ENCODE data around the gene RPS6KC1. TPM values are rescaled to one million over a fixed set of nuclear protein-coding genes. Genes with fewer than 3 reads are reported as not detected.

Gene RPS6KC1
- total and polyA plus RNA-seq, 9 of the 15 experiments (the other 6 are each of a cell fraction or from before 2014, with no cell fraction given): 4.3 to 34.6 (median 20.9) TPM

DNA sequence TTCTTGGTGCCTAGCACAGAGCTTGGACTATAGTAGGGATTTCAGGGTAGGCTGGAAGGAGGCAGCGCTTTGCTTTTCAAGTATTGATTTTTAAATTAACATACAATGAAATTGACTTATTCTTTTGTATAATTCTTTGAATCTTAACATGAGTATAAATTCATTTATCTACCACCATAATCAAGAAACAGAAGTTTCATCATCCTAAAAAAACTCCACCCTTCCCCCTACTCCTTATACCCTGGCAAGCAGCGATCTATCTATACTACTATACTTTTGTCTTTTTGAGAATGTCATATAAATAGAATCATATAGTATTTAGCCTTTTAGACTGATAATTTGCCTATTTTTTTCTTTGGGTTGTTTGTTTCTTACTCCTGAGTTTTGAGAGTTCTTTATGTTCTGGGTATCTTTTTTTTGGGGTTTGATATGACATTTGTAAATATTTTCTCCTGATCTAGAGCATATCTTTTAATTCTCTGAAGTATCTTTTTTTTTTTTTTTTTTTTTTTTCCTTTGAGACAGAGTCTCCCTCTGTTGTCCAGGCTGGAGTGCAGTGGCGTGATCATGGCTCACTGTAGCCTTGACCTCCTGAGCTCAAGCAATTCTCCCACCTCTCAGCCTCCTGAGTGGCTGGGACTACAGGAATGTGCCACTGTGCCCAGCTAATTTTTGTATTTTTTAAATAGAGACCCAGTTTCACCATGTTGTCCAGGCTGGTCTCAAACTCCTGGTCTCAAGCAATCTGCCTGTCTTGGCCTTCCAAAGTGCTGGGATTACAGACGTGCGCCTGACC lies 6.4 kb downstream of the RPS6KC1 start (continued):
- no peak for TF ChIP-seq SMARCC2 (IDR thresholded peaks at IDR 0.05; ENCODE audit: low read depth)
- TF ChIP-seq, protein P1, sequence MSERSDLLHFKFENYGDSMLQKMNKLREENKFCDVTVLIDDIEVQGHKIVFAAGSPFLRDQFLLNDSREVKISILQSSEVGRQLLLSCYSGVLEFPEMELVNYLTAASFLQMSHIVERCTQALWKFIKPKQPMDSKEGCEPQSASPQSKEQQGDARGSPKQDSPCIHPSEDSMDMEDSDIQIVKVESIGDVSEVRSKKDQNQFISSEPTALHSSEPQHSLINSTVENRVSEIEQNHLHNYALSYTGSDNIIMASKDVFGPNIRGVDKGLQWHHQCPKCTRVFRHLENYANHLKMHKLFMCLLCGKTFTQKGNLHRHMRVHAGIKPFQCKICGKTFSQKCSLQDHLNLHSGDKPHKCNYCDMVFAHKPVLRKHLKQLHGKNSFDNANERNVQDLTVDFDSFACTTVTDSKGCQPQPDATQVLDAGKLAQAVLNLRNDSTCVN (CRISPR knock-in tag; IDR thresholded peaks at IDR 0.05): no peak
- no peak for TF ChIP-seq ZNF12 (CRISPR knock-in tag; IDR thresholded peaks at IDR 0.05)
- TF ChIP-seq, protein P2, sequence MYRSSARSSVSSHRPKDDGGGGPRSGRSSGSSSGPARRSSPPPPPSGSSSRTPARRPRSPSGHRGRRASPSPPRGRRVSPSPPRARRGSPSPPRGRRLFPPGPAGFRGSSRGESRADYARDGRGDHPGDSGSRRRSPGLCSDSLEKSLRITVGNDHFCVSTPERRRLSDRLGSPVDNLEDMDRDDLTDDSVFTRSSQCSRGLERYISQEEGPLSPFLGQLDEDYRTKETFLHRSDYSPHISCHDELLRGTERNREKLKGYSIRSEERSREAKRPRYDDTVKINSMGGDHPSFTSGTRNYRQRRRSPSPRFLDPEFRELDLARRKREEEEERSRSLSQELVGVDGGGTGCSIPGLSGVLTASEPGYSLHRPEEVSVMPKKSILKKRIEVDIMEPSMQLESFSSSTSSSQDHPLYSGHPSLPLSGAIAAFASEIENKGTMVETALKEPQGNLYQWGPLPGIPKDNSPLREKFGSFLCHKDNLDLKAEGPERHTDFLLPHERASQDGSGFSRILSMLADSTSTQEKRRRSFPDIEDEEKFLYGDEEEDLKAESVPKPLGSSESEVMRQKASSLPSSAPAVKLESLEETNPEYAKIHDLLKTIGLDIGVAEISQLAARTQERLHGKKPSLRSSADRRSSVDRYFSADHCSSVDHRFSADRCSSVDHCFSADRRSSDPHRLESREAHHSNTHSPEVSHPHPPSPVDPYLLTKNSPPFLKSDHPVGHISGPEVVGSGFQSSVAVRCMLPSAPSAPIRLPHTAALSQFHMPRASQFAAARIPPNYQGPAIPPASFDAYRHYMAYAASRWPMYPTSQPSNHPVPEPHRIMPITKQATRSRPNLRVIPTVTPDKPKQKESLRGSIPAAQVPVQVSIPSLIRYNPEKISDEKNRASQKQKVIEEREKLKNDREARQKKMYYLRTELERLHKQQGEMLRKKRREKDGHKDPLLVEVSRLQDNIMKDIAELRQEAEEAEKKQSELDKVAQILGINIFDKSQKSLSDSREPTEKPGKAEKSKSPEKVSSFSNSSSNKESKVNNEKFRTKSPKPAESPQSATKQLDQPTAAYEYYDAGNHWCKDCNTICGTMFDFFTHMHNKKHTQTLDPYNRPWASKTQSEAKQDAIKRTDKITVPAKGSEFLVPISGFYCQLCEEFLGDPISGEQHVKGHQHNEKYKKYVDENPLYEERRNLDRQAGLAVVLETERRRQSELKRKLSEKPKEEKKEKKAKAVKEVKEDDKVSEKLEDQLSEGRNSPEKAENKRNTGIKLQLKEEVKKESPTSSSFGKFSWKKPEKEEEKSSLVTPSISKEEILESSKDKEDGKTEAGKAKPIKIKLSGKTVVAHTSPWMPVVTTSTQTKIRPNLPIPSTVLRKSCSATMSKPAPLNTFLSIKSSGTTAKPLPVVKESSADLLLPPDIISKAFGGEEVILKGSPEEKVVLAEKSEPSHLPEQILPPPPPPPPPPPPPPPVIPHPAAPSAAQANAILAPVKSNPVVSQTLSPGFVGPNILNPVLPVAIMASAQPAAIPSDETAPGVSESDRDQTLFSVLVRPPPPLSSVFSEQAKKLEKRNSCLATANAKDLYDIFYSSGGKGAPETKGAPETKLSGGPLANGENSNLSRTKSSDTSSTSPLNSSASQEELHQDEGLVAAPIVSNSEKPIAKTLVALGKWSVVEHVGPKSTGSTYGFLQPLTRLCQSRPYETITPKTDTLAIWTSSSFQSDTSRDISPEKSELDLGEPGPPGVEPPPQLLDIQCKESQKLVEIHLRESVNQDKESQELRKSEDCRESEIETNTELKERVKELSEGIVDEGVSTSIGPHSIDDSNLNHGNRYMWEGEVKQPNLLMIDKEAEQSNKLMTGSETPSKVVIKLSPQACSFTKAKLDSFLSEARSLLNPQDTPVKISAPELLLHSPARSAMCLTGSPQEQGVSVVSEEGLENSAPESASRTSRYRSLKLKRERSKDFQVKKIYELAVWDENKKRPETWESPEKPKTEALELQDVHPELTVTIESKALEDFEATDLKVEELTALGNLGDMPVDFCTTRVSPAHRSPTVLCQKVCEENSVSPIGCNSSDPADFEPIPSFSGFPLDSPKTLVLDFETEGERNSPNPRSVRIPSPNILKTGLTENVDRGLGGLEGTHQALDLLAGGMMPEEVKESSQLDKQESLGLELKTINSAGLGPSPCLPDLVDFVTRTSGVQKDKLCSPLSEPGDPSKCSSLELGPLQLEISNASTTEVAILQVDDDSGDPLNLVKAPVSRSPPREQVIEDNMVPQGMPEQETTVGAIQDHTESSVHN (IDR thresholded peaks at IDR 0.05; ENCODE audit: borderline replicate concordance in 1 of 2, low read depth in 1 of 2): no peak
- TF ChIP-seq, protein P3, sequence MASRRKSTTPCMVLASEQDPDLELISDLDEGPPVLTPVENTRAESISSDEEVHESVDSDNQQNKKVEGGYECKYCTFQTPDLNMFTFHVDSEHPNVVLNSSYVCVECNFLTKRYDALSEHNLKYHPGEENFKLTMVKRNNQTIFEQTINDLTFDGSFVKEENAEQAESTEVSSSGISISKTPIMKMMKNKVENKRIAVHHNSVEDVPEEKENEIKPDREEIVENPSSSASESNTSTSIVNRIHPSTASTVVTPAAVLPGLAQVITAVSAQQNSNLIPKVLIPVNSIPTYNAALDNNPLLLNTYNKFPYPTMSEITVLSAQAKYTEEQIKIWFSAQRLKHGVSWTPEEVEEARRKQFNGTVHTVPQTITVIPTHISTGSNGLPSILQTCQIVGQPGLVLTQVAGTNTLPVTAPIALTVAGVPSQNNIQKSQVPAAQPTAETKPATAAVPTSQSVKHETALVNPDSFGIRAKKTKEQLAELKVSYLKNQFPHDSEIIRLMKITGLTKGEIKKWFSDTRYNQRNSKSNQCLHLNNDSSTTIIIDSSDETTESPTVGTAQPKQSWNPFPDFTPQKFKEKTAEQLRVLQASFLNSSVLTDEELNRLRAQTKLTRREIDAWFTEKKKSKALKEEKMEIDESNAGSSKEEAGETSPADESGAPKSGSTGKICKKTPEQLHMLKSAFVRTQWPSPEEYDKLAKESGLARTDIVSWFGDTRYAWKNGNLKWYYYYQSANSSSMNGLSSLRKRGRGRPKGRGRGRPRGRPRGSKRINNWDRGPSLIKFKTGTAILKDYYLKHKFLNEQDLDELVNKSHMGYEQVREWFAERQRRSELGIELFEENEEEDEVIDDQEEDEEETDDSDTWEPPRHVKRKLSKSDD (conservative IDR thresholded peaks at IDR 0.05; ENCODE audit: low read length): no peak
- no peak for TF ChIP-seq ZNF695 (CRISPR knock-in tag; IDR thresholded peaks at IDR 0.05)
- no peak for TF ChIP-seq ZBTB7A (IDR thresholded peaks at IDR 0.05; ENCODE audit: borderline replicate concordance, control insufficient read depth, low read depth, low read length)
- no peak for TF ChIP-seq RAD51 (IDR thresholded peaks at IDR 0.05; ENCODE audit: borderline replicate concordance, low read depth)
- TF ChIP-seq PHB (CRISPR knock-in tag; IDR thresholded peaks at IDR 0.05): no peak
- TF ChIP-seq GABPA (tag; conservative IDR thresholded peaks at IDR 0.05; ENCODE audit: low read depth): no peak

All from K562 (cell line).